MM.1S (cell line): ENCODE data around the gene CYP4B1.

Source experiments
- DNase-seq: peaks from one replicate; pipeline ENCODE4 v3.0.0-alpha.2; 2015
- H2AFZ ChIP-seq: fragments of 300-600 bp; sonication (generic); 2 replicates; pipeline ENCODE4 v1.6.0; 2016; ENCODE audit warnings: antibody characterized with exemption, low read length
- H3F3A ChIP-seq: fragments of 300-600 bp; sonication (generic); 2 replicates; pipeline ENCODE4 v1.6.1; 2016; ENCODE audit warnings: mild to moderate bottlenecking, antibody characterized with exemption, low read length, moderate library complexity, mixed read lengths; ENCODE audit not compliant: insufficient read depth
- H3K27ac ChIP-seq: fragments of 300-600 bp; sonication (generic); 2 replicates; pipeline ENCODE4 v1.5.1; 2016; ENCODE audit warnings: mild to moderate bottlenecking, low read length
- H3K27me3 ChIP-seq: fragments of 300-600 bp; sonication (generic); replicated peaks from 2 replicates; pipeline ENCODE4 v1.6.0; 2016; ENCODE audit warnings: low read length; ENCODE audit not compliant: insufficient read depth
- H3K36me3 ChIP-seq: fragments of 300-600 bp; sonication (generic); replicated peaks from 2 replicates; pipeline ENCODE4 v1.6.1; 2016; ENCODE audit warnings: mild to moderate bottlenecking, low read length, mixed read lengths; ENCODE audit not compliant: insufficient read depth
- H3K4me1 ChIP-seq: fragments of 300-600 bp; sonication (generic); 2 replicates; pipeline ENCODE4 v1.6.1; 2016; ENCODE audit warnings: low read length, mixed read lengths
- H3K4me2 ChIP-seq: fragments of 300-600 bp; sonication (generic); 2 replicates; pipeline ENCODE4 v1.6.0; 2016; ENCODE audit warnings: low read depth, low read length
- H3K4me3 ChIP-seq: fragments of 300-600 bp; sonication (generic); 2 replicates; pipeline ENCODE4 v1.5.1; 2016; ENCODE audit warnings: low read length, mixed read lengths
- H3K79me2 ChIP-seq: fragments of 300-600 bp; sonication (generic); 2 replicates; pipeline ENCODE4 v1.6.1; 2016; ENCODE audit warnings: mixed run types, low read length, mixed read lengths
- H3K9ac ChIP-seq: fragments of 300-600 bp; sonication (generic); 2 replicates; pipeline ENCODE4 v1.6.1; 2016; ENCODE audit warnings: low read length, mixed read lengths
- H3K9me2 ChIP-seq: fragments of 300-600 bp; sonication (generic); replicated peaks from 2 replicates; pipeline ENCODE4 v1.6.1; 2016; ENCODE audit warnings: mild to moderate bottlenecking, low read length, mixed read lengths; ENCODE audit not compliant: insufficient read depth
- H3K9me3 ChIP-seq: fragments of 300-600 bp; sonication (generic); replicated peaks from 2 replicates; pipeline ENCODE4 v1.6.1; 2016; ENCODE audit warnings: mild to moderate bottlenecking, low read length, mixed read lengths; ENCODE audit not compliant: insufficient read depth
- H4K20me1 ChIP-seq: fragments of 300-600 bp; sonication (generic); 2 replicates; pipeline ENCODE4 v1.6.1; 2016; ENCODE audit warnings: mild to moderate bottlenecking, low read length, moderate library complexity, mixed read lengths; ENCODE audit not compliant: insufficient read depth
- CTCF ChIP-seq: fragments of 300-600 bp; sonication (generic); IDR thresholded peaks from 2 replicates; pipeline ENCODE4 v1.5.1; 2016; ENCODE audit warnings: antibody characterized with exemption, low read length, mixed read lengths
- EZH2 ChIP-seq: fragments of 300-600 bp; sonication (generic); optimal IDR thresholded peaks from 2 replicates; pipeline ENCODE3; 2017; ENCODE audit warnings: low read depth, mild to moderate bottlenecking, antibody characterized with exemption, low read length, mixed read lengths
- EZH2phosphoT487 ChIP-seq: fragments of 300-600 bp; sonication (generic); IDR thresholded peaks from 2 replicates; pipeline ENCODE4 v1.6.1; 2018; ENCODE audit warnings: antibody characterized with exemption, low read length

CYP4B1 gene

GRCh38 chr1:46800742-46801141 lies 1.9 kb downstream of the CYP4B1 start:
- no peak for DNase-seq
- H3K27ac ChIP-seq, result no peak overlapping the region
- TF ChIP-seq EZH2phosphoT487 (no peak), CTCF (no peak), EZH2 (no peak)
- no peak overlapping the region for H3K9ac ChIP-seq
- no peak overlapping the region for H3K4me3 ChIP-seq
- H3K4me2 ChIP-seq, result no peak overlapping the region
- no peaks in the 10 kb centered on the region for H3K36me3 ChIP-seq
- H4K20me1 ChIP-seq, result no peaks in the 10 kb centered on the region
- H3K9me2 ChIP-seq, result no peaks in the 10 kb centered on the region
- no peaks in the 10 kb centered on the region for H3K9me3 ChIP-seq
- no peaks in the 10 kb centered on the region for H3K79me2 ChIP-seq
- H3K27me3 ChIP-seq, result no peaks in the 10 kb centered on the region
- no peak overlapping the region for H2AFZ ChIP-seq
- peaks cover 15% of the 10 kb centered on the region for H3K4me1 ChIP-seq
- H3F3A ChIP-seq, result no peaks in the 10 kb centered on the region

- Histone ChIP-seq H2AFZ (no peak overlapping the region), H3K9ac (no peak overlapping the region)
- TF ChIP-seq EZH2, result no peak
- TF ChIP-seq CTCF, result no peak
- TF ChIP-seq EZH2phosphoT487, result no peak
These were observed 2.6 kb downstream of the CYP4B1 start for GRCh38 chr1:46801323-46802055.

DNA sequence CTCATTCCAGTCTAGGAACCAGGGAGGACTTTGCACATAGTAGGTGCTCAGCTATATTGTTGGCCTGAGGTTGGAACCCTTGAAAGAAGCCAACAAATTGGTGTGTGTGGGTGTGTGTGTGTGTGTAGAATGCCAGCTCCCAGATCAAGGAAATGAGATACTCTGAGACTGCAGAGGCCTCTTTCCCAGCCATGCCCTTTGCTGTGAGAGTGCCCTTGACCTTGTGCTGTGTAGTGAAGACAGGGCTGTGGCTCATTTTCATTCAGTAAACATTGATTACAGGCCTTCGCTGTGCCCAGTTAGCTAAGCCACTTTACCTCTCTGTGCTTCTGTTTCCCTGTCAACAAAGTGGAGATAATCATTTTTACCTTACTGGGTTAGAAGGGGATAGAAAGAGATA lies 3.2 kb downstream of the CYP4B1 start:
- Histone ChIP-seq H3K27me3 (no peaks in the 10 kb centered on the region), H4K20me1 (no peaks in the 10 kb centered on the region), H2AFZ (no peak overlapping the region), H3K4me1 (peaks cover 15% of the 10 kb centered on the region), H3F3A (no peaks in the 10 kb centered on the region), H3K27ac (no peak overlapping the region), H3K9ac (no peak overlapping the region), H3K9me3 (no peaks in the 10 kb centered on the region), H3K79me2 (no peaks in the 10 kb centered on the region), H3K4me3 (no peak overlapping the region), H3K4me2 (no peak overlapping the region), H3K36me3 (no peaks in the 10 kb centered on the region), H3K9me2 (no peaks in the 10 kb centered on the region)
- TF ChIP-seq EZH2, result no peak
- no peak for TF ChIP-seq EZH2phosphoT487
- no peak for TF ChIP-seq CTCF
- no peak for DNase-seq

More at GRCh38 chr1:46801323-46802055, 2.6 kb downstream of the CYP4B1 start:
- H3K4me2 ChIP-seq, result no peak overlapping the region
- H4K20me1 ChIP-seq, result no peaks in the 10 kb centered on the region
- no peaks in the 10 kb centered on the region for H3K27me3 ChIP-seq
- no peaks in the 10 kb centered on the region for H3K9me3 ChIP-seq
- no peak overlapping the region for H3K27ac ChIP-seq
- no peaks in the 10 kb centered on the region for H3K9me2 ChIP-seq
- no peak for DNase-seq
- no peaks in the 10 kb centered on the region for H3K36me3 ChIP-seq
- peaks cover 15% of the 10 kb centered on the region for H3K4me1 ChIP-seq
- H3K79me2 ChIP-seq, result no peaks in the 10 kb centered on the region
- no peak overlapping the region for H3K4me3 ChIP-seq
- no peaks in the 10 kb centered on the region for H3F3A ChIP-seq
